NOMO-1 treated with DMSO at 0.1 percent for 48 hours (cell line): ENCODE data around the gene MLXIPL.
"Not testable (repeated sequence)": the region's sequence is repeated elsewhere in the genome, so short reads cannot be mapped to it uniquely, and the experiment has no call there.

ENCODE experiments used
- DNase-seq: peaks from one replicate; lab custom pipeline; 2025; ENCODE audit not compliant: unreplicated experiment; lab: John Stamatoyannopoulos, UW

Gene MLXIPL

DNA sequence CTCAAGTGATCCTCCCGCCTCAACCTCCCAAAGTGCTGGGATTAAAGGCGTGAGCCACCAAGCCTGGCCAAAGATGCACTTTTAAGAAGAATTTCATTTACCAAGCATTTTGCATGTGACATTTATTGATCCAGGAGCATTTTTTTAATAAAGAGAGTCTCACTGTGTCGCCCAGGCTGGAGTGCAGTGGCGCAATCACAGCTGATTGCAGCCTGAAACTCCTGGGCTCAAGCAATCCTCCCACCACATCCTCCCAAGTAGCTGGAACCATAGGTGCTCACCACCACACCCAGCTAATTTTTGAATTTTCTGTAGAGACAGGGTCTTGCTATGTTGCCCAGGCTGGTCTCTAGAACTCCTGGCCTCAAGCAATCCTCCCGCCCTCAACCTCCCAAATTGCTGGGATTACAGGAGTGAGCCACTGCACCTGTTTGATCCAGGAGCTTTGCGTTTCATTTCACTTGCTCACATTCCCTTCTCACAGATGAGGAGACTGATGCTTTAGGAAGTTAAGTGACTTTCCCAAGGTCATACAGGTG is 41.6 kb downstream of the MLXIPL start:
- peak; percentile 34 for DNase-seq

DNA sequence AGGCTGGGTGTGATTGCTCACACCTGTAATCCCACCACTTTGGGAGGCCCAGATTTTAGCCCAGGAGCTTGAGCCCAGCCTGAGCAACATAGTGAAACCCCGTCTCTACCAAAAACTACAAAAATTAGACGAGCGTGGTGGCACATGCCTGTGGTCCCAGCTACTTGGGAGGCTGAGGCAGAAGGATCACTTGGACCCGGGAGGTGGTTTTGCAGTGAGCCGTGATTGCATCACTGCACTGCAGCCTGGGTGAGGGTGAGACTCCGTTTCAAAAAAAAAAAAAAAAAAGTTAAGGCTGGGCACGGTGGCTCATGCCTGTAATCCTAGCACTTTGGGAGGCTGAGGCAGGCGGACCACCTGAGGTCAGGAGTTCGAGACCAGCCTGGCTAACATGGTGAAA is 43.3 kb downstream of the MLXIPL start:
- DNase-seq, result not testable (repeated sequence)

DNA sequence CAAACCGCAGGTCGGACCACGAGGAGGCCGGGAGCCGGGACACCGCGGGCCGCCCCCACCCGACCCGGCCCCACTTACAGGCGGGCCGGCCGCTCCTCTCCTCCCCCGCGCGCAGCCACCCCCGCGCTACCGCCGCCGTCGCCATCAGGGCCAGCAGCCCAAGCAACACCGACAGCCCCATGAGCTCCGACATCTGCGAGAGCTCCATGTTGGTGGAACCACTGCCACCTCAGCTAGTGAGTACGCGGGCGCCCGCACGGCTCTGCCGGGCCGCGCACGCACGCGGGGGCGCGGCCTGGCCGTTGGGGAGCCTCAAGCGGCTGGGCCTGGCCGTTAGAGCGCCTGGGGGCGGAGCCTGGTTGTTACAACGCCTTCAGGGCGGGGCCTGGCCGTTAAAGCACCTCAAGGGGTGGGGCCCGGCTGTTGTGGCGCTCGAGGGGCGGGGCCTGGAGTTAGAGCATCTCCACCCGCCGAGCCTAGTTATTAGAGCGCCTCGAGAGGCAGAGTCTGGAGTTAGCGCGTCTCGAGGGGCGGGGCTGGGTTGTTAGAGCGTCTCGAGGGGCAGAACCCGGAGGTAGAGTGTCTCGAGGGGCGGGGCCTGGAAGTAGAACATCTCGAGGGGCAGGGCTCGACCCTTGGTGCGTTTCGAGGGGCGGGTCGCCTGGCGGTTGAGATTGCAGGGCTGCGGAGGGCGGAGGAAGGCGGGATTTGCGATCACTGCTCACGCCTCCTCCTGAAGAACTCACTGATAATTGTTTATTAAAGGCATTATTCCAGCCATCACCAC is 45.8 kb downstream of the MLXIPL start, which contains the start of gene TBL2:
TSS of gene TBL2 (minus strand) at position 238 of the 787 bp plus-strand sequence. CDS start at position 208, 30 bp downstream.
- peak; percentile 100 for DNase-seq

- DNase-seq, result peak; percentile 71
Measured at GRCh38 chr7:73577627-73578341, 46.5 kb downstream of the MLXIPL start.

DNA sequence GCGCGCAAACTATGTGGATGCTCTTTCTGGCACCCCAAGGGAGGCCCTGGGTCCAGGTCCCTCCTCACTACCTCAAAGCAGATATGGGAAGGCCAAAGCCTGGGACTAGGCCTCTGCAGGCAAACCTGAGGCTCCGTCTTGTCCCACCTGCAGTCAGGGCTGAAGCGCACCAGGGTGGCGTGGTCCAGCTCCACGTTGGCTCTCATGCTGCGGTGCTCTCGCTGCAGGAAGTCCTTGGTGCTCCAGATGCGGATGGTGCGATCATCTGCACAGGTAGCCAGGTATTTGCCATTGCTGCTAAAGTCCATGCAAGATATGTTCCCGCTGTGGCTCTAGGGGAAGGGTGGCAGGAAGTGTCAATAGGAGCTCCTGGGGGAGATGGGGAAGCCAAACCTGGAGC is 50.5 kb downstream of the MLXIPL start:
- no peak for DNase-seq

DNA sequence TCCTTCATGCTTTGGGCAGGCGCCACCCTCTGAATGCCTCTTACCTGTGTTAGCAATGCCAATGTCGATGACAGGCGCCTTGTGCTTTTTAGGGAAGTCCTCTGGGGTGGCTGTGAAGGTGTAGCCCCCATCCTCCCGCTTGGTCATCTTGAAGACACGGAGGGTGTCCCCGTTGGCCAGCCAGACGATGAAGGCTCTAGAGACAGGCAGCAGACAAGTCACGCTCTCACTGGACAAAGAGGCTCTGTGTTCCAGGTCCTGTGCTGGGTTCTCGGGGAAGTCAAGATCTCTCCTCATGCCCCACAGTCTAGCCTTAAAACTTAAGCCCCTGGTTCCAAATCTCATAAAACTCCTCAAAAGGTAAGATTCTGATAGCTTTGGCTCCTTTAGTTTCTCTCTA is 51.0 kb downstream of the MLXIPL start:
- DNase-seq, result no peak

DNA sequence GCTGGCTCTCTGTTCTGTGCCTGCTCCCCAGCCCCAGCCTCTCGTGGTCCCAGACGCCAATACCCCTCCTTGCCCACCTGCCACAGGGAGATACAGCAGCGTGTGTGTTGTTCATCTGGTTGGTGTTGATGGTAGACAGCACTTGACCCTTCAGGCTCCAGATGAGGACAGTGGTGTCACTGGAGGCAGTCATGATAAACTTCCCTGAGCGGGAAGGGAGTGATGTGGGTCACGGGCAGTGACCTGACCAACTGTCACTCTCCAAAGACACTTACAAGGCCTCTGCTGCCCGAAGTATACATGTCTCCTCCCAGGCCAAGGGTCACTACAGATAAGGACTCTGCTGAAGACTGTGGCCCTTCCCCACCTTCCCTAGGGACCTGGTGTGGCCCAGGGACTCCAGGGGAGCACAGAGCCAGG is 51.5 kb downstream of the MLXIPL start:
- DNase-seq, result no peak

GRCh38 chr7:73570977-73571376 is 53.3 kb downstream of the MLXIPL start:
- no peak for DNase-seq

DNA sequence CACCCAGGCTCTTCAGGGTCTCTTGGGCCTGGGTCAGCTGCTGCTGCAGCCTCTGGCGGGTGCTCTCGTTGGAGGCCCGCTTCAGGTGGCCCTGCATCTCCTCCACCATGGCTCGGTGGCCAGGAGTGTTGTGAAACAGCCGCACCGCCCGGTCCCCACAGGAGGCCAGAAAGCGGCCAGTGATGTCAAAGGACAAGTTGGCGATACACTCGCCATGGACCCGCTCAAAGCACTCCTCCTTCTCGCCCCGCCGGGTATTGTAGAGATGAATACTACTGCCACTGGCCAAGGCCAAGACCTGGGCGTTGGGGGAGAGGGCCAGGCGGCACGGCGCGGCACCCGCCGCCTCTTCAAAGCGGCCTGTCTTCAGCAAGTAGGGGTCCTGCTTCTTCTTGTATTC is 53.8 kb downstream of the MLXIPL start:
- no peak for DNase-seq

DNA sequence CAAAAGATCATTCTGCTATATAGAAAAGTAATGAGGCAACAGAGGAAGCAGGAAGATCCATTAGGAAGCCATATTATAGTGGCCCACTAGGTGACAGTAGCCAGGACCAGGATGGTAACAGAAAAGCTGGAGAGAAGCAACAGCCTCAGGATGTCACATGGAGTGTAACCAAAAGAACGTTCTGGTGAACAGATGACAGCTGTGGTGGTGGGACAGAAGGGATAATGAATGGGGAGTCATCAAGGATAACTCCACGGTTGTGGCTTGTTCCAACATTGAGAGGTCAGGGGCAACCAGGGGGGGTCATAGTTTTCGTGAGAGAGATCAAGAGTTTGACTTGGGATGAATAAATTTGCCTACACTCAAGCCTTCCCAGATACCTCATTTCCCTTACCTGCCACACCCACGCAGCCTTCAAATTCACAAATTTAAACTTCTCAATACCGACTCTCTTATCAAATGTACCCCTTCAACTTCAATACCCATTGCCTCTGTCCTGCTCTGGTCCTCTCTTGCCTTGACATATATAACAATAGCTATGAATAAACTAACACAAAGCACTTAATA is 55.2 kb downstream of the MLXIPL start:
- DNase-seq, result no peak

DNA sequence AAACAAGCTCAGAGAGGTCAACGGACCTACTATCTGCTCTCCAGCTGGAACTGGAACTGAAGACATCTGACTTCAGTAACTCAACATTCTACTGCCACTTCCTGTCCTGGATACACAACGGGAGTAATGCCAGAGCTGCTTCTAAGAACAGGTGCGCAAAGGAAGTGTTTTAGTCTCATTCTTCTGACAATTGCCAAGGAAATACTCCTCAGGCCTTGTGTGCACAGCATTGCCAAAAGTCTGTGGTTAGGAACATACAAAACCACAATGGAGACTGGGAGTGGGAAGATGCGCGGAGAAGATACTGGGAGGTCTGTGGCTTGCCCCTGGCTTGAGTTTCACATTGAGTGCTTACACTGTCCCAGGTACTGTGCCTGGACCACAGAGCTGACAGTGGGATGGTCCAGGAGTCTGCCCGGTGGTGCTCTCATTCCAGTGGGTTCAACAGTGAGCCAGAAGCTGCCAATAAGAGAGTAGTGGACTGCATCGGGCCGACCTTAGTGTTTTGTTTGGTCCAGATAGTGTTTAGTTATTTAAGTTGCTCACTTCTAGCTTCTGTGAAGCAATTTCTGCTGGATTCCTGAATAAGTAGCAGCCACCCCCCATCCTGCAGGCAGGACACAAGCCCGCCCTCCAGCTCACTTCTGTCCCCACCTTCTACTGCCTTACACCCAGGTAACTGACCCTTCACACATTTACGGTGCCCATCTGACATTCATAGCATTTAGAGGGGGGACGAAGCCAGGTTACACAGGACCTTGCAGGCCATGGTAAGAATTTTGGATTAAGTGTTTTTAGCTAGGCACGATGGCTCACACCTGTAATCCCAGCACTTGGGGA is 56.3 kb downstream of the MLXIPL start:
- no peak for DNase-seq

GRCh38 chr7:73567140-73567539 is 57.2 kb downstream of the MLXIPL start:
- DNase-seq, result no peak

- not testable (repeated sequence) for DNase-seq
Measured at GRCh38 chr7:73566431-73566830, 57.9 kb downstream of the MLXIPL start.

- peak; percentile 59 for DNase-seq
Measured at GRCh38 chr7:73565675-73566340, 58.5 kb downstream of the MLXIPL start.

DNA sequence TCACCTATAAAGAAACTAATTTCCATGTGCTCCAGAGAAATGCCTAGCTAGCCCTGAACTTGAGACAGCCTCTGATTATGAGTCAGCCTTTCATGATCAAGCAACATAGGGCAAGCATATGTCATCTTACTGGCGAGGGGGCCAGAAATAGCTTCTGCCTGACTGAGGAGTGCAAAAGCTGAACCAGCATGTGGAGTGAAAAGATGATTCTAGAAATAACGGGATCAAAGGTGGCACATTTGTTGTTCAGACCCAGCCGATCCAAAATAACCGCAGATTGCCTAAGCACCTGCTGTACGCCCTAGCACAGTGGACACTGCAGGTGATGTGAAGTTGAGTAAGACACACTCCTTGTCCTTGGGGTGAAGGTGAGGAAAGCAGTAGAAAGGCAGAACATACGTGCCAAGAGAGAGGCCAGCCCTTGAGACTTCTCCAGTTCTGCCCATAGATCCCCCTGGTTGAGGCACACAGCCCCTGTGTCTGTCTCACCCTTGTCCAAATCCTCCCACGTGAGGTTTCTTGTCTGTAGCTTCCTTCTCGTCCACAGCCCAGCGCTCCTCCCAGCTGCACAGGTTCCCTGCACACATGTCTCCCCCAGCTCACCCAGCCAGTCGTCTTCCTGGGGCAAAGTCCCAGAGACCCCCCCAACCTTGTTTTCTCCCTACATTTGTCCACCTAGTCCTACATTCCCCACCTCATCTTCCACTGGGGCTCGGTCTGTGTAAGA is 64.0 kb downstream of the MLXIPL start:
- peak; percentile 85 for DNase-seq

DNA sequence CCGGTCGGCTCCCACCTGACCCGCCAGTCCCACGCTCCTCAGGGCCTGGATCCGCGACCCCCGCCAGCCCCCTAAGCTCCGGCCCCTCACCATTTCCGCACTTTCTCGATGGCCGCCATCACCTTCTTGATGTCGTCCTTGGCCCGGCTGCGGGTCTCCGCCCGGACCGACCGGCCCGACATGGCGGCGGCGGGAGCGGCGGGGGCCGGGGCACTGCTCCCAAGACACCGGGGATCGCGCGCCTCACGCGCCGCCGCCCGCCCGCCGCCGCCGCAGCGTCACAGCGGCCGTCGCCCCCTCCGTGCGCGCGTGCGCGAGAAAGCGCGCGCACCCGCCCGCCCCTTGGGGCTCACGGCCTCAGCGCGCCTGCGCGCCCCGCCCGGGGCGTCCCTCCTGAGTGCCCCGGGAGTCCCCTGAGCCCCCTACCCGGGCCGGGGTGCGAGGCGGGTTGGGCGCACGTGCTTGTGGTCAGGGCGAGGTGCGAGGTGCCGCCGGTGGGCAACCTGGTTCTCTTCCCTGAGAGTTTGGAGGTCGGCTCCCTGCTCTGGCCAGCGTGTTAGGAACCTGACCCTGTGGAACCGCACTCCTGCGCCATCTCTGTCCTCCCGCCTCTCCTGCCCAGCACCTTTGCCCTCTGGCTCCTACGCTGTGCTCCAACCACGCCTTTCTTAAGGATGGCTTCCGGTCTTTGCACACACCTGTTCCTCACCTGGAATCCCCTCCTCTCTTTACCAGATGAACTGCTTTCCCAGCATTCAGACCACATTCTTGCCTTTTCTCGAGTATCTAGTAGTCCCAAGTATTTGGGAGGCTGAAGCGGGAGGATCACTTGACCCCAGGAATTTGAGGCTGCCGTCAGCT is 66.7 kb downstream of the MLXIPL start, which contains the start of gene BCL7B:
TSS of gene BCL7B (minus strand) at position 294 of the 861 bp plus-strand sequence. CDS start at position 182, 112 bp downstream.
- peak; percentile 78 for DNase-seq

DNA sequence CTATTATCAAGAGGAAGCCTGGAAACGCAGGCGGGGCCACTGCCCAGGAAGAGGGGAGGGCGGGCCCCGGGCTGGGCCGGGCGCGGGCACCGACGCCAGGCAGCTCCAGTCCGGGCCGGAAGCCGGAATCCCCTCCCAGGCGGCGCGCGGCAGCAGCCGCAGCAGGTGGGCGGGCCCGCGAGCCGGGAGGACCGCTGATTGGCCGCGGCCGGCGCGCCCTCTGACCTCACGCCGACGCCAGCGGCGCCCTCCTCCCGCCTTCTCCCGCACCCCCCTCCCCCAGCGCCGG is 67.3 kb downstream of the MLXIPL start:
- peak; percentile 100 for DNase-seq

DNA sequence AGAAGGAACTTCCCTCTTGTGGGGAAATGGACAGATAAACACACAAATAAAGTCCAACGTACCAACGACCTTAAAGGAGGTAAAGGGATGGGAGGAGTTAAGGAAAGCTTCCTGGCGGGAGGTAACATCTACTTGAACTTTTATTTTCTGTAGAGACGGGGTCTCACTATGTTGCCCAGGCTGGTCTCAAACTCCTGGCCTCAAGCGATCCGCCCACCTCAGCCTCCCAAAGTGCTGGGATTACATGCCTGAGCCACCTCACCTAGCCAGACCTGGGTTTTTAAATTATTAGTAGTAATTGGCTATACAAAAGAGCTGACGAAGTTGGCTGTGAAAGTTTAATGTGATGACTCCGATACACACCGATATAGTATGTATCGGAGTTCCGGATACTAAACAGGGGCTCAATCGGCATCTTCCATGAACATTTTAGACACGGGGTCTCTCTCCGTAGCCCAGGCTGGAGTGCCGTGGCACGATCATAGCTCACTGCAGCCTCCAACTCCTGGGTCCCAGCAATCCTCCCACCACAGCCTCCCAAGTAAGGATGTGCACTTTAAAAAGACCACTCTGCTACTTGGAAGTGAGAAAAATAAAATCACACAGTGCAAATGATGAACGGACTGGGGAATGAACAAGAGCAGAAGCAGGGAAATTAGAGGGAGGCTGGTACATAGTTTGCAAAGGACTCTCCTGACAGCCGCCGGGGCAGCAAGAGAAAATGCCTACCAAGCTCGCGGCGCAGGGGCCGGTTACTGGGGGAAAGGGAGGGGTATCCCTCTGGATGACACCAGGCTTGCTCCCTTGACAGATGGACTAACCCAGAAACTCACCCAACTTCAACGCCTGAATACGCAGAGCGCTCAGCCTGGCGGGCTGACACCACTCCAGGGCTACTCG is 67.9 kb downstream of the MLXIPL start:
- DNase-seq, result peak; percentile 58
